H1 (cell line): Measurements from ENCODE around the gene NEURL1. TPM values are rescaled to one million over a fixed set of nuclear protein-coding genes. Genes with fewer than 3 reads are reported as not detected.

ENCODE experiments used
- CTCF ChIA-PET: fragments of 300-600 bp; sonication (Branson Sonifier 250); formaldehyde crosslinking; loops from one replicate; lab custom pipeline; 2021; ENCODE audit not compliant: partially characterized antibody; lab: Charles Lee
- POLR2A ChIA-PET: fragments of 300-600 bp; sonication (Branson Sonifier 250); formaldehyde crosslinking; loops from one replicate; lab custom pipeline; 2021; ENCODE audit warnings: inconsistent platforms; ENCODE audit not compliant: partially characterized antibody; lab: Charles Lee
- DNase-seq, 2 experiments: peaks; one replicate each; pipeline versions ENCODE4 v3.0.0 to v3.0.0-alpha.2; 2010 to 2022; ENCODE audit warnings: low spot score in 2 of 2, low read depth in 1 of 2, mixed read lengths in 1 of 2
- FAIRE-seq: peaks from 2 replicates; lab custom pipeline; 2011; peaks lifted over from hg19 to GRCh38; lab: Jason Lieb, UNC
- H2AFZ ChIP-seq: 2 replicates; pipeline ENCODE4 v1.8.1; 2012; ENCODE audit warnings: low read length, inconsistent platforms
- H2AK5ac ChIP-seq: 2 replicates; pipeline ENCODE4 v1.6.1; 2013; ENCODE audit warnings: low read depth, low read length
- H2BK120ac ChIP-seq: replicated peaks from 2 replicates; pipeline ENCODE3; 2013; ENCODE audit warnings: low read depth, low read length, inconsistent platforms
- H2BK12ac ChIP-seq: 2 replicates; pipeline ENCODE4 v1.6.1; 2013; ENCODE audit warnings: low read depth, low read length
- H2BK15ac ChIP-seq: 2 replicates; pipeline ENCODE4 v1.6.1; 2013; ENCODE audit warnings: low read length
- H2BK20ac ChIP-seq: 2 replicates; pipeline ENCODE4 v1.6.1; 2013; ENCODE audit warnings: low read length
- H2BK5ac ChIP-seq: 2 replicates; pipeline ENCODE4 v1.6.1; 2013; ENCODE audit warnings: low read depth, low read length
- H3K14ac ChIP-seq: 2 replicates; pipeline ENCODE4 v1.6.1; 2013; ENCODE audit warnings: inconsistent platforms; ENCODE audit not compliant: insufficient read length
- H3K18ac ChIP-seq: 2 replicates; pipeline ENCODE4 v1.6.1; 2013; ENCODE audit warnings: low read length; ENCODE audit errors: extremely low read depth
- H3K23ac ChIP-seq: 2 replicates; pipeline ENCODE4 v1.6.1; 2013; ENCODE audit warnings: inconsistent platforms; ENCODE audit not compliant: insufficient read length
- H3K23me2 ChIP-seq: 2 replicates; pipeline ENCODE4 v1.6.1; 2013; ENCODE audit warnings: low read depth, low read length
- H3K27ac ChIP-seq: 2 replicates; pipeline ENCODE4 v1.6.1; 2011; ENCODE audit warnings: low read depth, low read length, inconsistent platforms
- H3K27me3 ChIP-seq, 4 experiments: replicated peaks in 1 of 4; 1 replicate in 1 of 4; 2 replicates in 3 of 4; pipeline versions ENCODE4 v1.6.1 to v1.8.1; 2011 to 2013; ENCODE audit warnings: low read length in 3 of 4, mild to moderate bottlenecking in 3 of 4, inconsistent platforms in 2 of 4, mixed read lengths in 2 of 4, moderate library complexity in 1 of 4; ENCODE audit not compliant: control insufficient read depth in 3 of 4, insufficient read depth in 3 of 4; ENCODE audit errors: extremely low read depth in 1 of 4
- H3K36me3 ChIP-seq, 4 experiments: 2 replicates each; pipeline versions ENCODE4 v1.6.1 to v1.8.1; 2011 to 2013; ENCODE audit warnings: mild to moderate bottlenecking in 4 of 4, low read length in 3 of 4, moderate library complexity in 2 of 4, control low read depth in 1 of 4, inconsistent platforms in 1 of 4; ENCODE audit not compliant: insufficient read depth in 4 of 4, control insufficient read depth in 2 of 4
- H3K4ac ChIP-seq: replicated peaks from 2 replicates; pipeline ENCODE3; 2013; ENCODE audit warnings: low read length, low read depth, mixed read lengths, inconsistent platforms; ENCODE audit not compliant: insufficient read length
- H3K4me1 ChIP-seq, 4 experiments: replicated peaks in 1 of 4; 1 replicate in 1 of 4; 2 replicates in 3 of 4; pipeline versions ENCODE4 v1.6.1 to v1.8.1; 2011 to 2013; ENCODE audit warnings: low read length in 3 of 4, inconsistent platforms in 2 of 4, mixed read lengths in 1 of 4; ENCODE audit not compliant: insufficient read depth in 4 of 4, control insufficient read depth in 3 of 4
- H3K4me2 ChIP-seq, 2 experiments: 2 replicates each; pipeline versions ENCODE4 v1.6.1 to v1.8.1; 2011 to 2013; ENCODE audit warnings: low read depth in 2 of 2, low read length in 2 of 2, control low read depth in 1 of 2, inconsistent platforms in 1 of 2, mild to moderate bottlenecking in 1 of 2; ENCODE audit not compliant: insufficient read depth in 1 of 2
- H3K4me3 ChIP-seq, 4 experiments: fragments of 200-600, 300-600 bp in 1 of 4; sonication (generic), shearing (Covaris generic), sonication (Bioruptor Twin) in 1 of 4; 2 replicates each; pipeline versions ENCODE4 v1.5.1 to v1.8.1; 2011 to 2016; ENCODE audit warnings: low read length in 4 of 4, low read depth in 3 of 4, control low read depth in 2 of 4, inconsistent platforms in 2 of 4, mild to moderate bottlenecking in 2 of 4, mixed read lengths in 1 of 4, moderate library complexity in 1 of 4; ENCODE audit not compliant: insufficient read depth in 2 of 4; ENCODE audit errors: extremely low read depth in 1 of 4
- H3K56ac ChIP-seq: replicated peaks from 2 replicates; pipeline ENCODE3; 2013; ENCODE audit warnings: low read depth, mild to moderate bottlenecking, mixed read lengths, low read length, inconsistent platforms; ENCODE audit not compliant: insufficient read length
- H3K79me1 ChIP-seq: 2 replicates; pipeline ENCODE4 v1.6.1; 2013; ENCODE audit warnings: low read depth, low read length, control low read depth
- H3K79me2 ChIP-seq, 2 experiments: 2 replicates each; pipeline versions ENCODE4 v1.6.1 to v1.8.1; 2012 to 2013; ENCODE audit warnings: low read length in 2 of 2, mild to moderate bottlenecking in 2 of 2, inconsistent platforms in 1 of 2; ENCODE audit not compliant: insufficient read depth in 2 of 2, control insufficient read depth in 1 of 2
- H3K9ac ChIP-seq, 4 experiments: replicated peaks in 1 of 4; 1 replicate in 1 of 4; 2 replicates in 3 of 4; pipeline versions ENCODE4 v1.6.1 to v1.8.1; 2011 to 2013; ENCODE audit warnings: low read depth in 3 of 4, low read length in 3 of 4, control low read depth in 2 of 4, mild to moderate bottlenecking in 2 of 4, moderate library complexity in 2 of 4, inconsistent platforms in 1 of 4; ENCODE audit errors: extremely low read depth in 1 of 4
- H3K9me3 ChIP-seq, 2 experiments: 2 replicates each; pipeline versions ENCODE4 v1.6.1 to v1.8.1; 2012 to 2013; ENCODE audit warnings: mild to moderate bottlenecking in 2 of 2, moderate library complexity in 2 of 2, control low read depth in 1 of 2, inconsistent platforms in 1 of 2, low read depth in 1 of 2, low read length in 1 of 2, mixed read lengths in 1 of 2; ENCODE audit not compliant: insufficient read depth in 2 of 2
- H4K20me1 ChIP-seq, 2 experiments: replicated peaks in 1 of 2; 2 replicates each; pipeline versions ENCODE3 to v1.8.1; 2011 to 2013; ENCODE audit warnings: inconsistent platforms in 2 of 2, low read length in 2 of 2, mild to moderate bottlenecking in 1 of 2; ENCODE audit not compliant: insufficient read depth in 2 of 2, control insufficient read depth in 1 of 2
- H4K5ac ChIP-seq: 2 replicates; pipeline ENCODE4 v1.6.1; 2013; ENCODE audit warnings: low read length, low read depth, mixed read lengths, inconsistent platforms; ENCODE audit not compliant: insufficient read length
- H4K8ac ChIP-seq: 2 replicates; pipeline ENCODE4 v1.8.0; 2013; ENCODE audit warnings: mild to moderate bottlenecking, moderate library complexity, low read length, inconsistent platforms; ENCODE audit not compliant: insufficient read depth; ENCODE audit errors: extremely low read depth
- H4K91ac ChIP-seq: replicated peaks from 2 replicates; pipeline ENCODE3; 2013; ENCODE audit warnings: low read length, mixed read lengths, inconsistent platforms; ENCODE audit not compliant: insufficient read length
- EGR1 ChIP-seq: IDR thresholded peaks from 2 replicates; pipeline ENCODE4 v1.6.1; 2011; ENCODE audit warnings: low read depth, low read length, borderline replicate concordance
- MAFK ChIP-seq: IDR thresholded peaks from 2 replicates; pipeline ENCODE4 v1.6.1; 2012; ENCODE audit warnings: low read depth, mild to moderate bottlenecking, improper control_type of control experiment, low read length
- POLR2A ChIP-seq, 2 experiments: IDR thresholded peaks; 1 replicate in 1 of 2; 2 replicates in 1 of 2; pipeline ENCODE4 v1.6.1; 2011; ENCODE audit warnings: low read depth in 2 of 2, low read length in 2 of 2, mild to moderate bottlenecking in 2 of 2; ENCODE audit errors: control extremely low read depth in 1 of 2
- RAD21 ChIP-seq, 2 experiments: IDR thresholded peaks in 1 of 2; conservative IDR thresholded peaks in 1 of 2; 2 replicates each; pipeline ENCODE4 v1.6.1; 2011; ENCODE audit warnings: low read depth in 2 of 2, low read length in 2 of 2, improper control_type of control experiment in 1 of 2, inconsistent platforms in 1 of 2, mild to moderate bottlenecking in 1 of 2, moderate library complexity in 1 of 2
- SIRT6 ChIP-seq: IDR thresholded peaks from one replicate; pipeline ENCODE4 v1.7.1; 2012; ENCODE audit warnings: low read length, inconsistent platforms
- WGBS, 2 experiments: shearing (Covaris generic) in 1 of 2; methylation state at CpG; one replicate each; pipeline versions ENCODE4 v1.1.6 to v1.1.7; 2013 to 2015; ENCODE audit warnings: low lambda C conversion rate in 2 of 2, mixed read lengths in 2 of 2, inconsistent platforms in 1 of 2, low coverage in 1 of 2, missing lambda C conversion rate in 1 of 2; ENCODE audit not compliant: insufficient replicate concordance in 2 of 2, insufficient coverage in 1 of 2, insufficient read length in 1 of 2; ENCODE audit errors: extremely low coverage in 1 of 2, missing lambda C conversion rate in 1 of 2; 5-methylcytosine and 5-hydroxymethylcytosine counted together
- polyA plus RNA-seq, 7 experiments: library from polyadenylated mRNA; depleted of rRNA in 3 of 7; stranded (reverse) in 5 of 7; unstranded in 2 of 7; fragments of >200 nt in 5 of 7; fragments of 200-250 nt in 2 of 7; gene quantifications; 1 replicate in 5 of 7; 2 replicates in 1 of 7; 4 replicates in 1 of 7; pipeline versions ENCODE4 v1.2.1 to v1.2.3, GENCODE V29; 2011 to 2013; ENCODE audit warnings: missing spikeins in 2 of 7, mixed read lengths in 2 of 7
- total RNA-seq: library from RNA; stranded (reverse); fragmentation: NEBNext Ultra II Directional; extraction: Animal tissue kit (Norgen Biotek cat#: 25700); gene quantifications from 2 replicates; pipeline ENCODE4 v1.2.1, GENCODE V29; 2021

Gene NEURL1
- total and polyA plus RNA-seq, 2 of the 8 experiments (the other 6 are each of a cell fraction or from before 2014, with no cell fraction given), result 0.54 to 0.58 TPM

GRCh38 chr10:103549349-103549685 lies 55.8 kb downstream of the NEURL1 start:
- Histone ChIP-seq H3K79me1 (no peaks in the 10 kb centered on the region), H2AK5ac (no peak overlapping the region), H4K20me1 (no peaks in the 10 kb centered on the region), H2BK120ac (no peak overlapping the region), H3K27ac (no peak overlapping the region), H2BK5ac (no peak overlapping the region), H3K23me2 (no peaks in the 10 kb centered on the region), H3K4ac (no peak overlapping the region), H3K9ac (no peak overlapping the region), H3K14ac (no peak overlapping the region), H3K79me2 (no peaks in the 10 kb centered on the region), H3K23ac (no peak overlapping the region), H4K91ac (no peak overlapping the region), H2BK12ac (no peak overlapping the region), H4K5ac (no peak overlapping the region), H3K4me2 (no peak overlapping the region), H3K18ac (no peak overlapping the region), H3K4me1 (peaks cover 0 to 3% (median 0%) of the 10 kb centered on the region in 4 experiments; a peak in 1 of 7 replicates), H2BK20ac (no peak overlapping the region), H2AFZ (no peak overlapping the region), H2BK15ac (no peak overlapping the region), H4K8ac (no peak overlapping the region), H3K4me3 (no peak overlapping the region), H3K9me3 (no peaks in the 10 kb centered on the region), H3K27me3 (peaks cover 0 to 5% (median 1%) of the 10 kb centered on the region in 4 experiments; a peak in 2 of 7 replicates), H3K56ac (no peak overlapping the region), H3K36me3 (no peaks in the 10 kb centered on the region)
- POLR2A ChIA-PET, result interaction anchor here (1.3 kb wide), 1 partner anchor 11 kb away, joined by 3 read pairs; no protein-coding TSS in a partner anchor
- no peak for FAIRE-seq
- no peak for DNase-seq
- CTCF ChIA-PET, result interaction anchor here (0.5 to 6.4 kb wide), 4 partner anchors 16 to 110 kb away, joined by 3 to 64 read pairs (median 4); no protein-coding TSS in a partner anchor
- WGBS, 2 experiments, result 83% methylated on average over 3 of the region's 3 CpGs; no CpG with 5 or more reads in 1 of the 2 experiments
- no peak for TF ChIP-seq RAD21 (IDR thresholded peaks at IDR 0.05 in 1 of 2, conservative IDR thresholded peaks at IDR 0.05 in 1 of 2; ENCODE audit: low read depth in 2 of 2, low read length in 2 of 2)
- TF ChIP-seq EGR1, result no peak
- TF ChIP-seq POLR2A (IDR thresholded peaks at IDR 0.05; ENCODE audit: control extremely low read depth in 1 of 2, low read depth in 2 of 2, low read length in 2 of 2), result no peak
- no peak for TF ChIP-seq SIRT6
- TF ChIP-seq MAFK, result no peak
